ENCODE data around the gene ZBTB46.
"Not testable (repeated sequence)": the region's sequence is repeated elsewhere in the genome, so short reads cannot be mapped to it uniquely, and the experiment has no call there.

DNA sequence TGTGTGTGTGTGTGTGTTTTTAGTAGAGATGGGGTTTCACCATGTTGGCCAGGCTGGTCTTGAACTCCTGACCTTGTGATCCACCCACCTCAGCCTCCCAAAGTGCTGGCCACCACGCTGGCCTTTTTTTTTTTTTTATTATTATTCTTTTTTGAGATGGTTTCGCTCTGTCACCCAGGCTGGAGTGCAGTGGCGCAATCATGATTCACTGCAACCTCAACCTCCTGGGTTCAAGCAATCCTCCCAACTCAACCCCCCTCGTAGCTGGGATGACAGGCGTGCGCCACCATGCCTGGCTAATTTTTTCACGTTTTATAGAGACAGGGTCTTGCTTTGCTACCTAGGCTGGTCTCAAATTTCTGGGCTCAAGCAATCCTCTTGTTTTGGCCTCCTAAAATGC, 43.2 kb upstream of the ZBTB46 start:
- TF ChIP-seq, protein P1, sequence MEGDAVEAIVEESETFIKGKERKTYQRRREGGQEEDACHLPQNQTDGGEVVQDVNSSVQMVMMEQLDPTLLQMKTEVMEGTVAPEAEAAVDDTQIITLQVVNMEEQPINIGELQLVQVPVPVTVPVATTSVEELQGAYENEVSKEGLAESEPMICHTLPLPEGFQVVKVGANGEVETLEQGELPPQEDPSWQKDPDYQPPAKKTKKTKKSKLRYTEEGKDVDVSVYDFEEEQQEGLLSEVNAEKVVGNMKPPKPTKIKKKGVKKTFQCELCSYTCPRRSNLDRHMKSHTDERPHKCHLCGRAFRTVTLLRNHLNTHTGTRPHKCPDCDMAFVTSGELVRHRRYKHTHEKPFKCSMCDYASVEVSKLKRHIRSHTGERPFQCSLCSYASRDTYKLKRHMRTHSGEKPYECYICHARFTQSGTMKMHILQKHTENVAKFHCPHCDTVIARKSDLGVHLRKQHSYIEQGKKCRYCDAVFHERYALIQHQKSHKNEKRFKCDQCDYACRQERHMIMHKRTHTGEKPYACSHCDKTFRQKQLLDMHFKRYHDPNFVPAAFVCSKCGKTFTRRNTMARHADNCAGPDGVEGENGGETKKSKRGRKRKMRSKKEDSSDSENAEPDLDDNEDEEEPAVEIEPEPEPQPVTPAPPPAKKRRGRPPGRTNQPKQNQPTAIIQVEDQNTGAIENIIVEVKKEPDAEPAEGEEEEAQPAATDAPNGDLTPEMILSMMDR (IDR thresholded peaks at IDR 0.05) = not testable (repeated sequence)
- not testable (repeated sequence) for TF ChIP-seq ZFX (IDR thresholded peaks at IDR 0.05; ENCODE audit: borderline replicate concordance)

Data from 22Rv1 (cell line).